Activated T-helper 9 cell treated with anti-CD3 and anti-CD28 coated beads, Interleukin-2, amount 50 U/mL, for 16 hours (primary cell): ENCODE measurements around the gene RAI2.
"Not testable (repeated sequence)": the region's sequence is repeated elsewhere in the genome, so short reads cannot be mapped to it uniquely, and the experiment has no call there.

Experiments
- DNase-seq: peaks from one replicate; pipeline ENCODE4 v3.0.0-alpha.2; 2020; ENCODE audit warnings: low read depth

The RAI2 gene

GRCh38 chrX:17828171-17828570 is 32.9 kb downstream of the RAI2 start:
- no peak for DNase-seq

DNA sequence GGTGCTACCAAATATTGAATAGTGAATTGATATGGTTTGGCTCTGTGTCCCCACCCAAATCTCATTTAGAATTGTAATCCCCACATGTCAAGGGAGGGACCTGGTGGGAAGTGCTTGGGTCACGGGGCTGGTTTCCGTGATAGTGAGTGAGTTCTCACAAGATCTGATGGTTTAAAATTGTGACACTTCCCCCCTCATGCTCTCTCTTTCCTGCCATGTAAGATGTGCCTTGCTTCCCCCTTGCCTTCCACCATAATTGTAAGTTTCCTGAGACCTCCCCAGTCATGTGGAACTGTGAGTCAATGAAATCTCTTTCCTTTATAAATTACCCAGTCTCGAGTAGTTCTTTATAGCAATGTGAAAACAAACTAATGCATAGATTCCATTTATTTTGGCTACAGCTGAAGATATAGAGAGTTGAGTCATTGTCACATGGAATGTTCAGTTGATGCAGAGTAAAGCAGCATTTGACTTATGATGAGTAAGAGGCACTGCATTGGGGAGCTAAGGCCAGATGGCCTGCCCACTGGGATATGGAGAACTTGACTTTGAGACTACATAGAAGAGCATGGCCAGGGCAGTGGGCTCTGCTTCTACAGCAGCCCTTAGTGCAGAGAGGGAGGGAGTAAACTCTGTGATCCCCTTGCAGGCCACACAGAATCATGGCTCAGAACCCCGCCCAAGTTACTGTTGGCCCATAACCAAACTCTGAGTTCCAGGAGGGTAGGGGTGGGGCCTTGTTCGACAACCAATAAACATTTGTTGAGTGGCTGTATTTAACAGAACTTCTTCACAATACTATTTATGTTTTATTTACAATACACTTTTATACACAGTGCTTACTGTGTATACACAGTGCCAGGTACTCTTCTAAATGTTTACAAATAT is 34.2 kb downstream of the RAI2 start:
- DNase-seq, result no peak

- DNase-seq, result no peak
These were observed 36.1 kb downstream of the RAI2 start for GRCh38 chrX:17824980-17825379.

GRCh38 chrX:17822351-17822750 is 38.7 kb downstream of the RAI2 start:
- no peak for DNase-seq

DNA sequence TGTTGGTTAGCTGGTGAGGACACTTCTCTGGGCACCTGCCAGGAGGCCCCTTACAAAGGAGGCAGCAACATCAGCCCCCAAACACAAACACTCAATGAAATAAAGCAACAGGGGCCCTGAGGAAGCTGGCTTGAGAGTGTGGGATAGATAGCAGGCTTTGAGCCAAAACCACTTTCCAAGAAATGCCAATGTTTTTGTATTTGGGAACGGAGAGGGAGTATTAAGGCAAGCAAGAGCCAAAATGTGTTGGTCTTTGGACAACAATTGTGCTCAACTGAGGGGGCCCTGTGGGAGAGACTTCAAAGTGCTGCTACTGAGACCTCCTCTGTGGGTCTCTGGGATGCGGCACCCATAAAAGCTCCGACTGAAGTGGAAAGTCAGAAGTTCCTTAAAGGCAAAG is 41.0 kb downstream of the RAI2 start:
- no peak for DNase-seq

- DNase-seq, result no peak
These were observed 42.4 kb downstream of the RAI2 start for GRCh38 chrX:17818726-17819125.

DNA sequence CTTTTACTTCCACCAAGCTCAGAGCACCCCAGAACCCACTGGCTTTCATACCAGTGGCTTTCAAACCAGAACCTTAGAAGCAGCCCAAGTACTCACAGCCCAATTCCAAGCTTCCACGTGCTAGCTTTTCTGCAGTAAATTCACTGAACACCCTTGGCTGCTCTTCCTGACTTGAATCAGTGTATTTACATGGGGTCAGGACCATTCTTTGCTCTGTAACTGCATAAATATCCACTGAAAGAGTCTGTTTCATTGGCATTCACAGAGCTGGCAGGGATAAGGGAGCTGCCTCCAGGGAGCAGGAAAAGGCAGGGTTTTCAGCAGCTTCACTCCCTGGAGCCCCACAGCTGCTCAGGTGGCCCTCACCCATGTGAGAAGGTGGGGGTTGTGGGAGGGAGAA is 43.8 kb downstream of the RAI2 start:
- no peak for DNase-seq

DNA sequence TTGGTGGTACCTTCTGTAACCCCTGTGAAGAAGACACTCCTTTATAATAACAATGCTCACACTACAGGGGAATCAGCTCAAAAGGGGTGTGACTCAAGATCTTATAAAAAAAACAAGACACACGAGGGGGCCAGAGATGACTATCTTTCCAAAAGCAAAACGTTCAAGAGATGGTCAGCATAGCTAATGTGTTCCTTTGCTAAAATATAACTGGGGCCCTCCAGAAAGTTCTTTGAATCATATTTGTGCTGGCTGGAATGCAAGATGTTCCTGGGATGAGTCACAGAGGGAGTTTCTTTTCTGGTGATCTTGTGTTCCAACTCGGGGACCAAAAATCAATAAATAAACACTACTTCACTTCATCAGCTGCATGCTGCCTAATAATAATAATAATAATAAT is 46.5 kb downstream of the RAI2 start:
- no peak for DNase-seq

DNA sequence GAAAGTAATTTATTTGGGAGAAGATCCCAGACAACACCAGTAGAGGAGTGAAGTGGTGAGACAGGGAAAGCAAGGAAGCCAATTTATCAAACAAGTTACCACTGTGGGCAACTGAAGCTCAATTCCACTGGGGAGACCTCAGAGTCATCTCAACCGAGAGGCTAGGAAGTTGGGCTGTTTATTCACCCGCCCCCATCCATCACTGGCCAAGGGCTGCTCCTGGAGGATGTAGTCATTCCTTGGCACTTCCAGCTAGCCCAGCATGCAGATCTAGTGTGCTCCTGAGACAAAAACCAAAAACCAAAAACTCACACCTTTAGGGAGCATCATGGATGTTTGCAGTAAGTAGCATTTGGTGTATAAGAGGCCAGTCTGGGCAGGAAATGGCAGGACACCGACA is 47.0 kb downstream of the RAI2 start:
- no peak for DNase-seq

DNA sequence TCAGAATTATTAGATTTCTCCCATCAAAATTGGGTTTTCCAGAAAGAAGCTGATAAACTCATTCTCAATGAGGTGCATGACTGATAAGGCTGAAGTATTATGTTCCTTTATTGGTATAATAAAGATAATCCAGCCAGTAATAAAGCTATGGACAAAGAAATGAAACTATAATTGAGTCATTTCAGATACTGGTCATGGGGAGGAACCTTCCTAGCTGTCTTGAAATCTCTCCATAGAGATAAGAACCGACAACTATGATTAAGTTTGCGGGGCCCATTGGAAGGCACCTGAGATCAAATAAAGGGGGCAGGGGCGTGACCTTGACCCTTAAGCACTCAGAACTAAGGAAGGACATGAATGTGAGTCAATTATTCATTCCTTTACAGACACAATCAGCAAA is 47.8 kb downstream of the RAI2 start:
- DNase-seq, result no peak

DNA sequence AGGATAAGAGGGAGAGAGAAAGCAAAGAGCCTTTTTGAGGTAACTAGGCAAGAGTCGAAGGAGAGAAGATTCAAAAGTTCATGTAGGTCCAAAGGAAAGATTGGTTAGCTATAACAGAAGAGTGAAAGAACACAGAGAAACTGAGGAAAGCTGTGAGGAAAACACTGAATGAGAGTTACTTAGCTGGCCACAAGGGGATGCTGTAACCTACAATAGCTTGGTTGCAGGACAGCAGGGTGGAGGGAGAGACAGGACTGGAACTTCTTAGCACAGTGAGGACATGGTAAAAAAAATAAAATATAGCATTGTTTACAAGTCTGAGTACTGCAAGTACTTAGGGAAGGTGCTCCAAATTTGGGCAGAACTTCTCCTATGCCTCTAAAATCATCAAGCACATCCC is 48.3 kb downstream of the RAI2 start:
- DNase-seq, result no peak

DNA sequence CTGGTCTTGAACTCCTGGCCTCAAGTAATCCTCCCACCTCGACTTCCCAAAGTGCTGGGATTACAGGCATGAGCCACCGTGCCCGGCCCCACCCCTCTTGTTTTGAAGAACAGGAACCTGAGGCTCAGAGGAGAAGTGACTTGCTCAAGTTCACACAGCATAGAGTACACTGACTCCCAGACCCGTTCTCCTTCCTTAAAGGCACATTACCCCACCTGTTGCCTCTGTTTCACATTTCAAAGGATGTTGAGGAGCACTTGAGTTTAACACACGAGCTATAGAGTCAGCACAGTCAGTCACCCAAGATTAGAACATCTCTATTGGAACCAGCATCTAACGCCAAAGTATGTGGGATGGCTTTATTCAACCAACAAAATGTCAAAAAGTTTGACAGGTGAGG is 51.1 kb downstream of the RAI2 start:
- DNase-seq, result no peak

DNA sequence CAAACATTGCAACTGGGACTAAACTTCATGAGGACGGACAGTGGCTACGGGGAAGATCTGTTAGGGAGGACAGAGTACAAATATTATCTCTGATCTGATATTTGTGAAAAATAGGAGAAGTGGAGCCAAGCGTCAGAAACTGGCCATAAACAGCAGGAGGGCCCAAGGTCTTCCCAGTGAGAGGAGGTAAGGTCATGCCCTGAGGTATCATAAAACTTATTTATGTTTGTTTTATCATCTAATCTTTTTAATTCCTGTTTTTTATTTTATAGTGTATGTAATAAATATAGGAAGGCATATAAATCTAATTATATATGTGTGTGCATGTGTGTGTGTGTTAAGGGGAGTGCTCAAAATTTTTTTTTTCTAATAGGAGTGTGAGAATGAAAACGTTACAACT is 51.8 kb downstream of the RAI2 start:
- DNase-seq, result no peak

DNA sequence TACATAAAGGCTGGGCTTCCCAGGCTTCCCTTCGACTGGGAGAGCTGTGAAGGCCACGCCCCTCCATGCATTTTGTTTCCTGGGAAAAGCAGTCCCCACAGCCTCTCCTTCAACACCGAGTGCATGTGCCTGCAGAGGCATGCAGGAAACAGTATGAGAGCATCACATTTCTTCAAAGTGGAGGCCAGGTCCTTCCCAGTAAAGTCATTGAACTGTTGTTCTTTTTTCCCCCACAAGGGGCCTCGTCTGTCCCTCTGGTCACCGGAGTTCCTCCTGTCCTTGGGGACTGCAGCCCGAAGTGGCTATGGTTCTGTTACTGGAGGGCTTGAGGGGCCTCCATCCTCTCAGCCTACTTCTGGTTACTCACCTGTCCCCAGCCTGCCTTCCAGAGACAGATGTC is 56.0 kb downstream of the RAI2 start:
- no peak for DNase-seq

DNA sequence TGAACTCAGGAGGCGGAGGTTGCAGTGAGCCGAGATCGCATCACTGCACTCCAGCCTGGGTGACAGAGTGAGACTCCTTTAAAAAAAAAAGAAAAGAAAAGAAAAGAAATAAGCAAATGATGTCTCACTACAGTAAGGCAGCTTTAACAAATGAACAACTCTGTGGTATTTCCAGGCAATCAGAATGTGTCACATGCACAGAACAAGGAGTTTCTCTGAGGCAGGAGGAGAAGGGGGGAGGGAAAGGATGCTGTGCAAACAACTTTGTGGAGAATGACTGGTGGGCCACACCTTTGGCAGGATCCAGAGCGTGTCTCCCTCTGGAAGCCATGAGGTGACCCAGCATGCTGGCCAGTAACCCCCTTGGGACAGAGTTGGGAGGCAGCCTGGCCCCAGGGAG is 57.6 kb downstream of the RAI2 start:
- DNase-seq, result no peak

- DNase-seq, result no peak
These were observed 58.3 kb downstream of the RAI2 start for GRCh38 chrX:17802756-17803155.

GRCh38 chrX:17801431-17801830 is 59.7 kb downstream of the RAI2 start:
- DNase-seq, result no peak

DNA sequence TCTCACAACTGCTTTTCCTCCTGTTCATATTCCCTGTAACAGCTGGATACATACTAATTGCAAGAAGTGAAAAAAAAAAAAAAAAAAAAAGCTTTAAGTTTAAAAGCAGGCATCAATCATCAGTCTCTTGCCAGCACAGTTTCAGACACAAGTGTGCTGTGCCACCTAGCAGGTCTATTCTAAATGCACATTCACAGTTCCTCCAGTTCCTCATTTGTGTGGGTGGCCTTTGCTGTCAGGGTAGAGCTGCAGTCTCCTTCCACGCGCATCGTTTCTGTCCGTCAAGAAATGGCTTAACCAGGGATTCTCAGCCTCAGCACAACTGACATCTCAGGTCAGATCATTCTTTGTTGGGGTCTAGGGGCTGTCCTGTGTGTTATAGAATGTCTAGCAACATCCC is 62.2 kb downstream of the RAI2 start:
- no peak for DNase-seq

DNA sequence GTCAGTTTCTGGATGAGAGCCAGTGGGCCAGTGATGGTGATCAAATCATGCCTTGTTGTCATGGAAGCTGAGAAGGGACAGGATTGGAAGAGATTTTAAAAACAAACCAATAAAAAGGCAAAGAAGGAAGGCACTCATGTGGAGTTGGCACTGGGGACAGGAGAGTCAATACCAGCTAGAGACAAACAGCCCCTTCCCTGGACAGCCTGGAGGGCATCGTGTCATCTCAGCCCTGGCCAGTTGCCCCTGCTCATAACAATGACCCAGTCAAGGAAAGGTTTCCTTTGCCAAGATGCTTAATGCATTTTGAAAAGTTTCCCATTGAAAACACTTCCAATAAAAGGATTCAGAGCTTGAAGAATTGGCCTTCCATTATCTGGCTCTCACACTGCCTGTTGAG is 68.3 kb downstream of the RAI2 start:
- DNase-seq, result no peak

DNA sequence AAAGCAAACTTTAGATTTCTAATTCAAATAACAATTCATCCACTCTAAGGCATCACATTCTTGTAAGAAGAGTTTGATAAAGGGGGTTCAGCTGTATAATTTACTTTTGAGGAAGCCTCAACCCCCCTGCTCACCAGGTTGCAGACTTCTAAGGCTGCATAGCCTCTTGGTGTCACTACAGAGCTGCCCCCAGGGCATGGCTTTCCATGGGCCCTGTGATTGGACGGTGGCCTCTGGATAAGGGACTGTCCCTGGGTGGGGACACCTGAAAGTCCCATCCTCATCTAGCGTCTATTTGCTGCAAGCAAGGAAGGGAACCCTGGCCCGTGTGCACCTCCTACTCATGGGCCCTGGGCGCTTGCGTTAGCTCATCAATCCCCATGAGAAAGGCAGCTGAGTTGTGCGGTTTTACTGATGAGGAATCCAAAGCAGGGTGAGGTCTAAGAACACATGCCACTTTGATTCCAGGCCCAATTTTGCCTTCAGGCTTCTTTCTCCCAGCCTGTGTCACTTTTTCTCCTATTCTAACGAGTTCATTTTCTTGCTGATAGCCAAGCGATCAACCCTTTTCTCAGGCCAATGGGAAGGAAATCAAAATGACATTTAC is 72.0 kb downstream of the RAI2 start:
- DNase-seq, result no peak

DNA sequence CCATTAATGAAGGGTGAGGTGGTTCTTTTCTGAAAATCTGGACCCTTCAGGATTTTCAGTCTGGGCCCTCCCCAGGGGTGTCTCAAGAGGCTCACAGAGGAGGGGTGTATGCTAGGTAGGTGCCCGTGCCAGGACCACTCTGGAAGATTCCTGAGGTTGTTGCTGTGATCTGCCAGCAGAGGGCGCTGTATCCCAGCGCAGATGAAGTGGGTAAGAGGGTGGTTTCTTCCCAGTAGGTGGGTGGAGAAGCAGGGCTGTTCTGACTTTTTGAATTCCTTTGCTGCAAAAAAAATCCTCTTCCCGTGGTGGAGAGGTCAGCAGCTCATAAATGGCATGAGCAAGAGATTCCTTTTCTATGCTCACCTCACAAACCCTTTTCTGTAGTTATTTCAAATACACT is 72.7 kb downstream of the RAI2 start:
- DNase-seq, result peak; percentile 19

GRCh38 chrX:17787557-17787956 is 73.5 kb downstream of the RAI2 start:
- DNase-seq, result no peak

GRCh38 chrX:17786554-17787347 is 74.3 kb downstream of the RAI2 start:
- DNase-seq, result not testable (repeated sequence)
